ENCODE measurements around the gene TRMT61A.
"Not testable (repeated sequence)": the region's sequence is repeated elsewhere in the genome, so short reads cannot be mapped to it uniquely, and the experiment has no call there.

TRMT61A gene

GRCh38 chr14:103522649-103523574 is 6.1 kb upstream of the TRMT61A start, which contains the start of gene CKB:
CKB (minus strand) TSS chr14:103522830; CDS start chr14:103522493, 337 bp downstream.
- DNase-seq (ENCODE audit: insufficient read length, low spot score) (no peak), FAIRE-seq (no peak)
- peak; percentile 53 for TF ChIP-seq POLR2A (IDR thresholded peaks at IDR 0.05; ENCODE audit: low read depth, low read length)

GRCh38 chr14:103523575-103523954 is 5.4 kb upstream of the TRMT61A start:
- FAIRE-seq (no peak), DNase-seq (ENCODE audit: insufficient read length, low spot score) (no peak)
- TF ChIP-seq POLR2A (IDR thresholded peaks at IDR 0.05; ENCODE audit: low read depth, low read length), result no peak

- TF ChIP-seq POLR2A (IDR thresholded peaks at IDR 0.05; ENCODE audit: low read depth, low read length), result no peak
- FAIRE-seq (no peak), DNase-seq (ENCODE audit: insufficient read length, low spot score) (no peak)
Observed at GRCh38 chr14:103524002-103524935, 4.7 kb upstream of the TRMT61A start.

- not testable (repeated sequence) for FAIRE-seq; DNase-seq (ENCODE audit: insufficient read length, low spot score)
Observed at GRCh38 chr14:103525430-103526246, 3.4 kb upstream of the TRMT61A start.

- no peak for DNase-seq (ENCODE audit: insufficient read length, low spot score)
- FAIRE-seq, result no peak
- no peak for TF ChIP-seq POLR2A (IDR thresholded peaks at IDR 0.05; ENCODE audit: low read depth, low read length)
Observed at GRCh38 chr14:103526247-103526913, 2.6 kb upstream of the TRMT61A start.

- FAIRE-seq (no peak), DNase-seq (ENCODE audit: insufficient read length, low spot score) (no peak)
- TF ChIP-seq POLR2A (IDR thresholded peaks at IDR 0.05; ENCODE audit: low read depth, low read length), result no peak
Observed at GRCh38 chr14:103526914-103527248, 2.1 kb upstream of the TRMT61A start.

- DNase-seq (ENCODE audit: insufficient read length, low spot score) (peak; percentile 78), FAIRE-seq (no peak)
- no peak for TF ChIP-seq POLR2A (IDR thresholded peaks at IDR 0.05; ENCODE audit: low read depth, low read length)
Observed at GRCh38 chr14:103527408-103528145, 1.4 kb upstream of the TRMT61A start.

GRCh38 chr14:103528146-103528586 is 830 bp upstream of the TRMT61A start:
- TF ChIP-seq POLR2A (IDR thresholded peaks at IDR 0.05; ENCODE audit: low read depth, low read length), result no peak
- FAIRE-seq (no peak), DNase-seq (ENCODE audit: insufficient read length, low spot score) (no peak)

GRCh38 chr14:103529383-103530365 is 678 bp downstream of the TRMT61A start:
- TF ChIP-seq POLR2A (IDR thresholded peaks at IDR 0.05; ENCODE audit: low read depth, low read length), result no peak
- DNase-seq (ENCODE audit: insufficient read length, low spot score) (no peak), FAIRE-seq (no peak)

- DNase-seq (ENCODE audit: insufficient read length, low spot score), result no peak
- no peak for TF ChIP-seq POLR2A (IDR thresholded peaks at IDR 0.05; ENCODE audit: low read depth, low read length)
Observed at GRCh38 chr14:103530390-103530789, 1.4 kb downstream of the TRMT61A start.

GRCh38 chr14:103530831-103531230 is 1.8 kb downstream of the TRMT61A start:
- no peak for DNase-seq (ENCODE audit: insufficient read length, low spot score)
- FAIRE-seq, result no peak
- TF ChIP-seq POLR2A (IDR thresholded peaks at IDR 0.05; ENCODE audit: low read depth, low read length), result no peak

More at GRCh38 chr14:103530390-103530789, 1.4 kb downstream of the TRMT61A start:
- FAIRE-seq, result no peak
